Heart left ventricle (tissue), 16 donors: Measurements from ENCODE around the gene AIFM1. TPM values are rescaled to one million over a fixed set of nuclear protein-coding genes. Genes with fewer than 3 reads are reported as not detected.

Experiments
- ATAC-seq, 4 donors: fragments of 200-7000 bp; cut with Tn5 transposase; one replicate each; pipeline ENCODE4 v1.9.1; 2020 to 2022; ENCODE audit warnings: moderate library complexity in 4 of 4, mild to moderate bottlenecking in 3 of 4, moderate number of reproducible peaks in 1 of 4
- DNase-seq, 5 donors: peaks; one replicate each; pipeline ENCODE4 v3.0.0-alpha.2; 2020
- H3K27ac ChIP-seq, 12 donors: fragments of 200-600 bp; sonication (generic) in 4 of 12; one replicate each; pipeline versions ENCODE4 v1.5.0 to v1.8.0; 2016 to 2022; ENCODE audit warnings: mild to moderate bottlenecking in 2 of 12
- H3K27me3 ChIP-seq, 9 donors: fragments of 200-600 bp; sonication (generic) in 2 of 9; one replicate each; pipeline versions ENCODE4 v1.5.1 to v1.8.0; 2016 to 2022; ENCODE audit warnings: mild to moderate bottlenecking in 3 of 9
- H3K36me3 ChIP-seq, 9 donors: fragments of 200-600 bp; sonication (generic) in 2 of 9; one replicate each; pipeline versions ENCODE4 v1.5.0 to v1.8.0; 2018 to 2022; ENCODE audit warnings: mild to moderate bottlenecking in 2 of 9
- H3K4me1 ChIP-seq, 12 donors: fragments of 200-600 bp; sonication (generic) in 4 of 12; one replicate each; pipeline versions ENCODE4 v1.5.0 to v1.8.0; 2016 to 2022; ENCODE audit warnings: mild to moderate bottlenecking in 3 of 12
- H3K4me3 ChIP-seq, 12 donors: fragments of 200-600 bp; sonication (generic) in 4 of 12; one replicate each; pipeline versions ENCODE4 v1.5.0 to v1.8.0; 2017 to 2022; ENCODE audit warnings: mild to moderate bottlenecking in 9 of 12, moderate library complexity in 4 of 12
- H3K9me3 ChIP-seq, 12 donors: fragments of 200-600 bp; sonication (generic) in 4 of 12; one replicate each; pipeline versions ENCODE4 v1.5.0 to v1.8.0; 2016 to 2022; ENCODE audit warnings: mild to moderate bottlenecking in 1 of 12
- CTCF ChIP-seq, 12 donors: fragments of 200-600 bp; sonication (generic) in 4 of 12; IDR thresholded peaks; one replicate each; pipeline versions ENCODE4 v1.5.0 to v1.8.0; 2018 to 2022; ENCODE audit warnings: antibody characterized with exemption in 12 of 12, mild to moderate bottlenecking in 5 of 12
- POLR2A ChIP-seq, 2 donors: fragments of 450-650 bp; IDR thresholded peaks; one replicate each; pipeline ENCODE4 v1.6.1; 2017; ENCODE audit warnings: antibody characterized with exemption in 2 of 2, mild to moderate bottlenecking in 2 of 2, moderate library complexity in 2 of 2
- WGBS, 4 donors: extraction: QIAGEN DNeasy Blood & Tissue Kit in 2 of 4; methylation state at CpG; one replicate each; pipeline versions ENCODE4 v1.1.5 to v1.1.7; 2013 to 2018; 5-methylcytosine and 5-hydroxymethylcytosine counted together
- intact Hi-C, 10 donors: fragments of 100-400 bp; cut with DNase I; formaldehyde crosslinking; loops; one replicate each; pipeline versions ENCODE4 v1.11.1 to v1.14.2; 2022
- polyA plus RNA-seq, 2 donors: library from polyadenylated mRNA; stranded (reverse); fragments of 200-250 nt; gene quantifications; one replicate each; pipeline ENCODE4 v1.2.3, GENCODE V29; 2013
- total RNA-seq, 9 donors: library from RNA; depleted of rRNA in 2 of 9; stranded (reverse); fragments of >200 nt in 2 of 9; fragmentation: NEBNext Ultra II Directional in 3 of 9; extraction: Animal tissue kit (Norgen Biotek cat#: 25700) in 3 of 9; gene quantifications; one replicate each; pipeline versions ENCODE4 v1.1.0 to v1.2.4, GENCODE V29; 2016 to 2023
- donor health status: ischemic (EF 13 %, LVEDD 7.1; RV severe dilation, severe dysfunction).
- donor health status: healthy with polysubstance abuse.
- donor health status: DM: no; HTN: yes; CAD: no.
- donor health status: DM: no; HTN: no; CAD: no.
- donor health status: ischemic (EF 25% LVEDD 6.9; RV normal size, moderate dysfunction).
- donor health status: ischemic (EF 25% LVEDD 5.7; RV mildly dilated, moderate dysfunction).
- donor health status: healthy.
- donor health status: DM: yes; HTN: yes; CAD: no.
- donor health status: ischemic (EF 35%, LVEDD 5.7; RV mildly dilated, moderate dysfunction).
- donor health status: nonischemic (EF 11% LVEDD 7.7; RV severe dilation, severe dysfunction).
- donor health status: DM: yes; HTN: yes; CAD: no.
- donor health status: PGD.
- donor health status: ischemic (EF 29% LVEDD 5.4; RV normal size, mild dysfunction).
- donor health status: nonischemic (EF 23%, LVEDD 6.1; RV moderate dilation, normal function).

AIFM1 gene
- total and polyA plus RNA-seq, 11 donors: 73.7 to 164 (median 109) TPM

- DNase-seq (peak in 1 of 5 donors; percentile 38), ATAC-seq (peak in 3 of 4 donors; percentile 22 to 63 (median 35))
- 60 to 74% (median 67%) methylated on average over 10 to 14 of the region's 14 CpGs for WGBS, 4 donors
- no peaks in the 10 kb centered on the region for H3K36me3 ChIP-seq
- no peaks in the 10 kb centered on the region for H3K27me3 ChIP-seq
- H3K9me3 ChIP-seq: no peaks in the 10 kb centered on the region
- peaks cover 0 to 44% (median 14%) of the 10 kb centered on the region in 12 donors for H3K4me1 ChIP-seq
- intact Hi-C loops: no loop called here
- no peak for TF ChIP-seq POLR2A (IDR thresholded peaks at IDR 0.05)
- no peak for TF ChIP-seq CTCF (IDR thresholded peaks at IDR 0.05)
- no peak overlapping the region for H3K4me3 ChIP-seq
- H3K27ac ChIP-seq: peak overlapping the region in 3 of 12 donors; percentile 18 to 64 (median 24)
Observed at GRCh38 chrX:130097507-130098209, 68.0 kb downstream of the AIFM1 start.

GRCh38 chrX:130095249-130096030, 70.2 kb downstream of the AIFM1 start:
- Histone ChIP-seq H3K36me3 (no peaks in the 10 kb centered on the region), H3K27ac (no peak overlapping the region), H3K27me3 (no peaks in the 10 kb centered on the region), H3K4me3 (no peak overlapping the region), H3K4me1 (peaks cover 0 to 53% (median 14%) of the 10 kb centered on the region in 12 donors), H3K9me3 (no peaks in the 10 kb centered on the region)
- DNase-seq (peak in 1 of 5 donors; percentile 3), ATAC-seq (no peak)
- 76 to 92% (median 85%) methylated on average over 6 of the region's 6 CpGs for WGBS, 4 donors
- intact Hi-C loops: no loop called here
- TF ChIP-seq CTCF (IDR thresholded peaks at IDR 0.05) (no peak), POLR2A (IDR thresholded peaks at IDR 0.05) (no peak)

GRCh38 chrX:130094696-130095095, 70.9 kb downstream of the AIFM1 start:
- intact Hi-C loops: no loop called here
- peaks cover 0 to 50% (median 11%) of the 10 kb centered on the region in 12 donors for H3K4me1 ChIP-seq
- H3K27ac ChIP-seq: no peak overlapping the region
- H3K9me3 ChIP-seq: no peaks in the 10 kb centered on the region
- H3K4me3 ChIP-seq: no peak overlapping the region
- 81 to 86% (median 84%) methylated on average over 8 of the region's 8 CpGs for WGBS, 4 donors
- no peaks in the 10 kb centered on the region for H3K27me3 ChIP-seq
- ATAC-seq (no peak), DNase-seq (peak in 1 of 5 donors; percentile 14)
- TF ChIP-seq POLR2A (IDR thresholded peaks at IDR 0.05) (no peak), CTCF (IDR thresholded peaks at IDR 0.05) (no peak)
- H3K36me3 ChIP-seq: no peaks in the 10 kb centered on the region

GRCh38 chrX:130093271-130093670, 72.4 kb downstream of the AIFM1 start:
- TF ChIP-seq CTCF (IDR thresholded peaks at IDR 0.05) (no peak), POLR2A (IDR thresholded peaks at IDR 0.05) (no peak)
- intact Hi-C loops: no loop called here
- WGBS, 4 donors: 85 to 93% (median 88%) methylated on average over 2 of the region's 2 CpGs
- DNase-seq: no peak
- H3K4me3 ChIP-seq: no peak overlapping the region
- H3K4me1 ChIP-seq: peaks cover 0 to 50% (median 2%) of the 10 kb centered on the region in 12 donors
- no peak for ATAC-seq
- H3K27me3 ChIP-seq: no peaks in the 10 kb centered on the region
- no peak overlapping the region for H3K27ac ChIP-seq
- no peaks in the 10 kb centered on the region for H3K9me3 ChIP-seq
- H3K36me3 ChIP-seq: no peaks in the 10 kb centered on the region
